CD8-positive, alpha-beta memory T cell (primary cell): Measurements from ENCODE around the gene ACER2. TPM values are rescaled to one million over a fixed set of nuclear protein-coding genes. Genes with fewer than 3 reads are reported as not detected.
"Not testable (repeated sequence)": the region's sequence is repeated elsewhere in the genome, so short reads cannot be mapped to it uniquely, and the experiment has no call there.

Experiments used
- CTCF ChIA-PET: fragments of 350-600 bp; sonication (Branson Sonifier 250); formaldehyde crosslinking; loops from one replicate; lab custom pipeline; 2021; ENCODE audit warnings: antibody characterized with exemption; lab: Charles Lee
- POLR2A ChIA-PET: fragments of 350-600 bp; sonication (Branson Sonifier 250); formaldehyde crosslinking; loops from one replicate; lab custom pipeline; 2021; ENCODE audit warnings: antibody characterized with exemption; lab: Charles Lee
- DNase-seq, 5 donors: peaks; one replicate each; pipeline versions ENCODE4 v3.0.0 to v3.0.0-alpha.2; 2020 to 2022; ENCODE audit warnings: mixed read lengths in 1 of 5
- H3K27ac ChIP-seq: one replicate; pipeline ENCODE4 v1.7.0; 2013; ENCODE audit warnings: low read depth, mild to moderate bottlenecking, low read length, moderate library complexity
- H3K27me3 ChIP-seq: 2 replicates; pipeline ENCODE4 v1.7.0; 2013; ENCODE audit warnings: low read length, mild to moderate bottlenecking; ENCODE audit not compliant: insufficient read depth, poor library complexity, severe bottlenecking
- H3K36me3 ChIP-seq: 2 replicates; pipeline ENCODE4 v1.7.0; 2013; ENCODE audit warnings: mild to moderate bottlenecking, low read length, moderate library complexity; ENCODE audit not compliant: insufficient read depth
- H3K4me1 ChIP-seq: 2 replicates; pipeline ENCODE4 v1.7.0; 2013; ENCODE audit warnings: mild to moderate bottlenecking, low read length, moderate library complexity; ENCODE audit not compliant: insufficient read depth
- H3K4me3 ChIP-seq: 2 replicates; pipeline ENCODE4 v1.7.0; 2013; ENCODE audit warnings: mild to moderate bottlenecking, low read length
- H3K9me3 ChIP-seq: 2 replicates; pipeline ENCODE4 v1.7.0; 2013; ENCODE audit warnings: mild to moderate bottlenecking, low read length
- H3K27ac Mint-ChIP-seq, 8 donors: one replicate each; pipeline ENCODE4 v1.8.0; 2020 to 2021; ENCODE audit warnings: mixed read lengths in 8 of 8, mild to moderate bottlenecking in 6 of 8, inconsistent platforms in 3 of 8, moderate library complexity in 3 of 8
- H3K27me3 Mint-ChIP-seq, 2 donors: one replicate each; pipeline ENCODE4 v1.8.0; 2020 to 2021; ENCODE audit warnings: mixed read lengths in 2 of 2, mild to moderate bottlenecking in 1 of 2, moderate library complexity in 1 of 2
- H3K36me3 Mint-ChIP-seq, 3 donors: one replicate each; pipeline ENCODE4 v1.8.0; 2020 to 2021; ENCODE audit warnings: mixed read lengths in 3 of 3, inconsistent platforms in 1 of 3, mild to moderate bottlenecking in 1 of 3
- H3K4me1 Mint-ChIP-seq, 3 donors: one replicate each; pipeline ENCODE4 v1.8.0; 2020 to 2021; ENCODE audit warnings: mixed read lengths in 3 of 3, inconsistent platforms in 1 of 3, mild to moderate bottlenecking in 1 of 3
- H3K4me3 Mint-ChIP-seq, 7 donors: one replicate each; pipeline ENCODE4 v1.8.0; 2020 to 2021; ENCODE audit warnings: mixed read lengths in 7 of 7, mild to moderate bottlenecking in 6 of 7, moderate library complexity in 4 of 7, inconsistent platforms in 2 of 7
- H3K9me3 Mint-ChIP-seq, 5 donors: one replicate each; pipeline ENCODE4 v1.8.0; 2020 to 2022; ENCODE audit warnings: mixed read lengths in 5 of 5, mild to moderate bottlenecking in 3 of 5, moderate library complexity in 2 of 5, inconsistent platforms in 1 of 5
- polyA plus RNA-seq: library from polyadenylated mRNA; unstranded; fragments of 300-500 nt; fragmentation: Illumina TruSeq; gene quantifications from one replicate; pipeline ENCODE4 v1.2.3, GENCODE V29; 2021
- total RNA-seq, 2 experiments: library from RNA; stranded (reverse); gene quantifications; one replicate each; pipeline ENCODE4 v1.2.3, GENCODE V29; 2021

ACER2 gene
- total and polyA plus RNA-seq, 3 experiments from 2014 or later: 0.38 to 3.0 (median 2.7) TPM

DNA sequence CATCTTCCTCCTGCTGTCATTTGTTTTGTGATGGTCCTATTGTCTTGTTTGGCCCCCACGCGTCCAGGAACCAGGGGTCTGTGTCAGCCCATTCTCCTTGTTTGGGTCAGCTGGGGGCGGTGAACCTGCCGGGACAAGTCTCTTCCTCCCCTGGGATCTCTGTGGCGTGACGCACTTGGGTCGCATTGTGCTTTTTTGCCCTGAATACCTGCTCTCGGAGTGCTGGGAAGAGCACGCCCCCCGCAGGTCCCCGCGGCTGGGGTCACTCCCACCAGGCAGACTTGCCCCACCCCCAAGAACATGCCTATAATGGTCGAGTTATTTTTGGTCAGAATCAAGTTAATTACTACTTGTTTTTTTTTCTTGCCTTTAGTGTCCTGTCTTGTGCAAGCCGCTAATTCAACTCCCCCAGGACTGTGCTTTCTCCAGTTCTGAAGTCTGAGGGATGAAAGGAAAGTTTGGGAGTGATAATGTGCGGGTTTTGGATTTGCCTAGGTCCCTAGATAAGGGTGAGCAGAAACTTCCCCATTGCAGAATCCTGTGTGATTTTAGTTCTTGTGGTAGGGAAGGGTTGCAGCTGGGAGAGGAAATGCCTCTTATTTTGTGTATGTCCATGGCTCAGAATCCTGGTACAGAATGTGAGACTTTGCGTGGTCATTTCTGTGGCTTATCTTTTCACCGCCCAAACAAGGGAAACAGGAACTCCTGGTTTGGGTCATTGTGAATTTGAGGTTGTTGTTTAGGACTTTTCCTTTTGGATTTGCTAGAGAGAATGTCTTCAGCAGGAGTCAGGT lies 789 bp downstream of the ACER2 start:
- Histone ChIP-seq H3K4me3 (peak overlapping the region; percentile 85), H3K9me3 (no peaks in the 10 kb centered on the region), H3K36me3 (no peaks in the 10 kb centered on the region), H3K27me3 (no peaks in the 10 kb centered on the region), H3K27ac (peak overlapping the region; percentile 46), H3K4me1 (peaks cover 20% of the 10 kb centered on the region)
- H3K4me1 Mint-ChIP-seq: peaks cover 9 to 21% (median 21%) of the 10 kb centered on the region in 3 donors
- no peaks in the 10 kb centered on the region for H3K9me3 Mint-ChIP-seq
- peak in 1 of 5 donors; percentile 11 for DNase-seq
- ChIA-PET POLR2A (interaction anchor here (1.2 kb wide), 1 partner anchor 29 kb away, joined by 9 read pairs; the partner anchor contains the start of gene RPS6), CTCF (interaction anchor here (0.8 kb wide), 1 partner anchor 48 kb away, joined by 4 read pairs; no protein-coding TSS in a partner anchor)
- peaks cover 0 to 6% (median 0%) of the 10 kb centered on the region in 3 donors for H3K36me3 Mint-ChIP-seq
- H3K27ac Mint-ChIP-seq: peak overlapping the region in 7 of 8 donors; percentile 46 to 98 (median 88)
- H3K4me3 Mint-ChIP-seq: peak overlapping the region; percentile 86 to 96 (median 93)
- H3K27me3 Mint-ChIP-seq: no peaks in the 10 kb centered on the region

DNA sequence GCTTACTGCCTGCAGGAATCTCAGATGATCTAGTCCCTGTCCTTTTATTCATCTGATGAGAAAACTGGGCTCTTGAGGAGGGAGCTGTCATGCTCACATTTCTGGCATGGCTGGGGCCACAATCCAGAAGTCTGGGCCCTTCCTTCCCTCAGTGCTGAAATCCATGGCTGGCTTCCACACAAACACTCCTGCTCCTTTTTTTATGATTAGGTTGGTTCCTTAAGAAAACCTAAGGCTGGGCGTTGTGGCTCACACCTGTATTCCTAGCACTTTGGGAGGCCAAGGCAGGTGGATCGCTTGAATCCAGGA lies 1.3 kb downstream of the ACER2 start:
- no peaks in the 10 kb centered on the region for H3K27me3 ChIP-seq
- H3K9me3 ChIP-seq: no peaks in the 10 kb centered on the region
- no peak overlapping the region for H3K27ac ChIP-seq
- Mint-ChIP-seq H3K9me3 (no peaks in the 10 kb centered on the region), H3K27me3 (no peaks in the 10 kb centered on the region), H3K36me3 (peaks cover 0 to 6% (median 0%) of the 10 kb centered on the region in 3 donors), H3K27ac (peak overlapping the region in 2 of 8 donors; percentile 61 to 88), H3K4me1 (peaks cover 9 to 21% (median 21%) of the 10 kb centered on the region in 3 donors), H3K4me3 (peak overlapping the region; percentile 86 to 96 (median 93))
- H3K4me3 ChIP-seq: peak overlapping the region; percentile 85
- ChIA-PET CTCF (no interaction called here), POLR2A (no interaction called here)
- no peaks in the 10 kb centered on the region for H3K36me3 ChIP-seq
- DNase-seq: no peak
- peaks cover 20% of the 10 kb centered on the region for H3K4me1 ChIP-seq

DNA sequence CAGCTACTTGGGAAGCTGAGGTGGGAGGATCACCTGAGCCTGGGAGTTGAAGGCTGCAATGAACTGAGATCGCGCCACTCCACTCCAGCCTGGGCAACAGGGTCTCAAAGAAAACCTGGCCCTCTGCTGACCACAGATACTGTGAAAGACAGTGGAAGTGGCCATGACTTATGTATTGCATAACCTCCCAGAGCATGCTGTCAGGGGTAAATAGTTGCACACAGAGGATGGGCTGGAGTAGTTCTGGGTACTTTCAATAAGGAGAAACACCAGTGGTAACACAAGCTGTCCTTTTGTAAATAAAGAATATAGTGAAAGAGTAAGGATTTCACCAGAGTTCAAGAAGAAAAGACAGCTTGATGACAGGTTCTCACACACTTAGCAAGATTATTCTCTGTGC lies 1.8 kb downstream of the ACER2 start:
- POLR2A ChIA-PET: no interaction called here

DNA sequence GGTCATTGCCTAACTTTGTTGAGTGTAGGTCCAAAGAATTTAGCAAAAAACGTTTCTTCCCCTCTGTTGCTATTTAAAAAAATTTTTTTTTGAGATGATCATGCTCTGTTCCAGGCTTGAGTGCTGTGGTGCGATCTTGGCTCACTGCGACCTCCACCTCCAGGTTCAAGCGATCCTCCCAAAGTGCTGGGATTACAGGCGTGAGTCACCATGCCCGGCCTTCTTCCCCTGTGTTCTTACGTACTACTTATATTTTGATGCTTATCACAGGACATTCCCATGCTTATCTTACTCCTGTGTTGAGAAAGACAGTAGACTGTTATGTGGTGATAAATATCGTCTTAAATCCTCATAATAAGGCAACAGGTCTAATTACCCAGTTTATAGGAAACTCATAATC lies 2.5 kb downstream of the ACER2 start:
- DNase-seq: no peak

More for the DNA sequence above, 1.8 kb downstream of the ACER2 start:
- Histone ChIP-seq H3K36me3 (no peaks in the 10 kb centered on the region), H3K4me1 (peaks cover 20% of the 10 kb centered on the region), H3K27me3 (no peaks in the 10 kb centered on the region), H3K27ac (no peak overlapping the region), H3K4me3 (no peak overlapping the region), H3K9me3 (no peaks in the 10 kb centered on the region)
- Mint-ChIP-seq H3K9me3 (no peaks in the 10 kb centered on the region), H3K27me3 (no peaks in the 10 kb centered on the region), H3K27ac (no peak overlapping the region), H3K36me3 (peaks cover 0 to 6% (median 0%) of the 10 kb centered on the region in 3 donors), H3K4me1 (peaks cover 9 to 21% (median 21%) of the 10 kb centered on the region in 3 donors), H3K4me3 (peak overlapping the region in 3 of 7 donors; percentile 90 to 96 (median 93))
- no peak for DNase-seq
- CTCF ChIA-PET: no interaction called here

DNA sequence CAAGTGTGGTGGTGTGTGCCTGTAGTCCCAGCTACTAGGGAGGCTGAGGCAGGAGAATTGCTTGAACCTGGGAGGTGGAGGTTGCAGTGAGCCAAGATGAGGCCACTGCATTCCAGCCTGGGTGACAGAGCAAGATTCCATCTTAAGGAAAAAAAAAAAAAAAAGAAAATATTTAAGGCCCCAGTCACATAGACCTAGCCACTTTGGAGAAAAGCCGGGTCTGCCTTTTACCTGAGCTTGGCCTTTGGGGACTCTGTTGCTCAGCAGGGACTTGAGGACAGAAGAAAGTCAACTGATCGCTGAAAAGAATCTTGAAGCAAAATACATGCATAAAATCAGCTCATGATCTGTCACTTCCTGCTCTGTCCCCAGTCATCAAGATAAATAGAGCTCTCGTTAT lies 4.6 kb downstream of the ACER2 start:
- H3K4me1 ChIP-seq: peaks cover 14% of the 10 kb centered on the region
- H3K9me3 Mint-ChIP-seq, H3K4me3 ChIP-seq, POLR2A ChIA-PET, H3K36me3 ChIP-seq, H3K27ac ChIP-seq, H3K4me3 Mint-ChIP-seq, H3K9me3 ChIP-seq, H3K27me3 ChIP-seq, DNase-seq, H3K27me3 Mint-ChIP-seq: not testable (repeated sequence)
- peaks cover 4 to 13% (median 12%) of the 10 kb centered on the region in 3 donors for H3K36me3 Mint-ChIP-seq
- peaks cover 6 to 16% (median 11%) of the 10 kb centered on the region in 3 donors for H3K4me1 Mint-ChIP-seq
- H3K27ac Mint-ChIP-seq: peak overlapping the region in 1 of 8 donors; percentile 75
- CTCF ChIA-PET: interaction anchor here (1.3 kb wide), 1 partner anchor 52 kb away, joined by 4 read pairs; no protein-coding TSS in a partner anchor

More for the DNA sequence above, 2.5 kb downstream of the ACER2 start:
- ChIA-PET CTCF (no interaction called here), POLR2A (no interaction called here)
- Histone ChIP-seq H3K27me3 (no peaks in the 10 kb centered on the region), H3K27ac (no peak overlapping the region), H3K4me1 (peaks cover 20% of the 10 kb centered on the region), H3K36me3 (no peaks in the 10 kb centered on the region), H3K4me3 (no peak overlapping the region), H3K9me3 (no peaks in the 10 kb centered on the region)
- Mint-ChIP-seq H3K9me3 (no peaks in the 10 kb centered on the region), H3K36me3 (peaks cover 0 to 6% (median 0%) of the 10 kb centered on the region in 3 donors), H3K27me3 (no peaks in the 10 kb centered on the region), H3K27ac (peak overlapping the region in 1 of 8 donors; percentile 36), H3K4me1 (peaks cover 9 to 21% (median 21%) of the 10 kb centered on the region in 3 donors), H3K4me3 (peak overlapping the region in 5 of 7 donors; percentile 19 to 90 (median 32))

DNA sequence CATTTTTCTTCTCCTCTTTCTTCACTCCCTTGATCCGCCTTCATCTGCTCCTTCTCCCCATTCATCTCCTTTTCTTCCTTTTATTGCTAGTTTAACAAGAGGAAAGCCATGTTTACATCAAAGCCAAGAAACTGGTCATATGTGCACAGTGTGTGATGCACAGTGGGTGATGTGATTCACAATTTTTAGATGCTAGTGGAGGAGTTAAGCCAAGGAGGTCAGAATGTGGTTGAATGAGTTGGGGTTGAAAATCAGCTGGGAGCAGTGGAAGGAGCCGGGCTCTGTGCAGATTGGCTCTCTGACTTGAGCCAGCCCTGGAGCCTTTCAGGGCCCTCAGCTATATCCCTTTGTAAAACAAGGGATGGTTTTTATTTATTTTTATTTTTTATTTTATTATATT lies 7.3 kb downstream of the ACER2 start:
- no peak overlapping the region for H3K4me3 ChIP-seq

DNA sequence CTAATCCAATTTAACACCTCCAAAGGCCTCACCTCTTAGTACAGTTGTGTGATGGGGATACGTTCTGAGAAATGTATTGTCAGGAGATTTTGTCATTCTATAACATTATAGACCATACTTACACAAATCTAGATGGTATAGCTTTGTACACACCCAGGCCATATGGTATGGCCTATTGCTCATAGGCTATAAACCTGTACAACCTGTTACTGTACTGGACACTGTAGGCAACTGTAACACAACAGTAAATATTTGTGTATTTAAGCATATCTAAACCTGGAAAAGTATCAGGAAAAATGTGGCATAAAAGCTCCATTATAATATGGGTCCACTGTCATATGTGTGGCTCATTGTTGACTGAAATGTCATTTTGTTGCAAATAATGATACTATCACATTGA lies 12.1 kb downstream of the ACER2 start:
- H3K36me3 ChIP-seq: no peaks in the 10 kb centered on the region
- Mint-ChIP-seq H3K36me3 (peaks cover 7 to 21% (median 13%) of the 10 kb centered on the region in 3 donors), H3K9me3 (no peaks in the 10 kb centered on the region), H3K27me3 (no peaks in the 10 kb centered on the region), H3K4me1 (no peaks in the 10 kb centered on the region), H3K4me3 (no peak overlapping the region), H3K27ac (peak overlapping the region in 1 of 8 donors; percentile 34)
- no peak for DNase-seq
- no peak overlapping the region for H3K4me3 ChIP-seq
- ChIA-PET CTCF (interaction anchor here (1.0 to 2.5 kb wide), 2 partner anchors 20 to 44 kb away, joined by 3 to 11 read pairs; no protein-coding TSS in a partner anchor), POLR2A (no interaction called here)
- no peaks in the 10 kb centered on the region for H3K4me1 ChIP-seq
- no peaks in the 10 kb centered on the region for H3K27me3 ChIP-seq
- H3K27ac ChIP-seq: no peak overlapping the region
- no peaks in the 10 kb centered on the region for H3K9me3 ChIP-seq

More for the DNA sequence above, 7.3 kb downstream of the ACER2 start:
- Histone ChIP-seq H3K27me3 (no peaks in the 10 kb centered on the region), H3K36me3 (no peaks in the 10 kb centered on the region), H3K9me3 (no peaks in the 10 kb centered on the region), H3K27ac (no peak overlapping the region), H3K4me1 (no peaks in the 10 kb centered on the region)
- Mint-ChIP-seq H3K27me3 (no peaks in the 10 kb centered on the region), H3K9me3 (no peaks in the 10 kb centered on the region), H3K4me3 (no peak overlapping the region), H3K4me1 (peaks cover 0 to 2% (median 0%) of the 10 kb centered on the region in 3 donors), H3K36me3 (peaks cover 4 to 13% (median 6%) of the 10 kb centered on the region in 3 donors), H3K27ac (no peak overlapping the region)
- POLR2A ChIA-PET: no interaction called here
- DNase-seq: no peak
- CTCF ChIA-PET: no interaction called here

DNA sequence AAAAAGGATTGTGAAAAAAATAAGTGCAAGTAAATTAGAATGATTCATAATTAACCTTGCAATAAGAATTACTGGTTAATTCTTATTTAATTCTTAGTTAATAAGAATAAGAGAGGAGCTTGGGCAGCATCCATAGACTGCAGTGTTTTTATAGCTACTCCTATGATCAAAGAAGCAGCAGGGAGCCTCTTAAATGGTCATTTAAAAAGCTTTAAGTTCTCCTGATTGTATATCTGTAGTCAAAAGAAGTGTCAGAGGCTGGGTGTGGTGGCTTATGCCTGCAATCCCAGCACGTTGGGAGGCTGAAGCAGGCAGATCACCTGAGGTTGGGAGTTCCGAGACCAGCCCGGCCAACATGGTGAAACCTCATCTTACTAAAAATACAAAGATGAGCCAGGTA lies 14.4 kb downstream of the ACER2 start:
- Mint-ChIP-seq H3K27me3 (no peaks in the 10 kb centered on the region), H3K36me3 (peaks cover 0 to 22% (median 9%) of the 10 kb centered on the region in 3 donors), H3K9me3 (no peaks in the 10 kb centered on the region), H3K4me3 (no peak overlapping the region), H3K4me1 (no peaks in the 10 kb centered on the region), H3K27ac (no peak overlapping the region)
- Histone ChIP-seq H3K27me3 (no peaks in the 10 kb centered on the region), H3K36me3 (no peaks in the 10 kb centered on the region), H3K27ac (no peak overlapping the region), H3K9me3 (no peaks in the 10 kb centered on the region), H3K4me3 (no peak overlapping the region), H3K4me1 (no peaks in the 10 kb centered on the region)
- ChIA-PET POLR2A (interaction anchor here (0.6 kb wide), 1 partner anchor 375 kb away, joined by 5 read pairs; no protein-coding TSS in a partner anchor), CTCF (interaction anchor here (1.0 to 1.2 kb wide), 2 partner anchors 30 to 42 kb away, joined by 3 read pairs; no protein-coding TSS in a partner anchor)
- no peak for DNase-seq
